ENCODE data around the gene CASP5.

CASP5 gene

GRCh38 chr11:105000797-105001196 is 22.2 kb downstream of the CASP5 start:
- DNase-seq (ENCODE audit: low read depth in 2 of 2) = no peak
- TF ChIP-seq, protein P1, sequence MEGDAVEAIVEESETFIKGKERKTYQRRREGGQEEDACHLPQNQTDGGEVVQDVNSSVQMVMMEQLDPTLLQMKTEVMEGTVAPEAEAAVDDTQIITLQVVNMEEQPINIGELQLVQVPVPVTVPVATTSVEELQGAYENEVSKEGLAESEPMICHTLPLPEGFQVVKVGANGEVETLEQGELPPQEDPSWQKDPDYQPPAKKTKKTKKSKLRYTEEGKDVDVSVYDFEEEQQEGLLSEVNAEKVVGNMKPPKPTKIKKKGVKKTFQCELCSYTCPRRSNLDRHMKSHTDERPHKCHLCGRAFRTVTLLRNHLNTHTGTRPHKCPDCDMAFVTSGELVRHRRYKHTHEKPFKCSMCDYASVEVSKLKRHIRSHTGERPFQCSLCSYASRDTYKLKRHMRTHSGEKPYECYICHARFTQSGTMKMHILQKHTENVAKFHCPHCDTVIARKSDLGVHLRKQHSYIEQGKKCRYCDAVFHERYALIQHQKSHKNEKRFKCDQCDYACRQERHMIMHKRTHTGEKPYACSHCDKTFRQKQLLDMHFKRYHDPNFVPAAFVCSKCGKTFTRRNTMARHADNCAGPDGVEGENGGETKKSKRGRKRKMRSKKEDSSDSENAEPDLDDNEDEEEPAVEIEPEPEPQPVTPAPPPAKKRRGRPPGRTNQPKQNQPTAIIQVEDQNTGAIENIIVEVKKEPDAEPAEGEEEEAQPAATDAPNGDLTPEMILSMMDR (IDR thresholded peaks at IDR 0.05; ENCODE audit: low read depth, low read length) = peak; percentile 47
- no peak overlapping the region for H3K4me3 ChIP-seq (replicated peaks in 1 of 2; ENCODE audit: low read depth in 2 of 2, low read length in 2 of 2)

- DNase-seq (ENCODE audit: low read depth in 2 of 2) = peak in 1 of 2 donors; percentile 20
Observed at GRCh38 chr11:105000167-105000566, 22.8 kb downstream of the CASP5 start.

GRCh38 chr11:104999721-105000120 is 23.2 kb downstream of the CASP5 start:
- TF ChIP-seq, protein P1 (IDR thresholded peaks at IDR 0.05; ENCODE audit: low read depth, low read length) = no peak
- DNase-seq (ENCODE audit: low read depth in 2 of 2) = no peak
- H3K4me3 ChIP-seq (replicated peaks in 1 of 2; ENCODE audit: low read depth in 2 of 2, low read length in 2 of 2) = no peak overlapping the region

More at GRCh38 chr11:105000167-105000566, 22.8 kb downstream of the CASP5 start:
- H3K4me3 ChIP-seq (replicated peaks in 1 of 2; ENCODE audit: low read depth in 2 of 2, low read length in 2 of 2) = no peak overlapping the region
- TF ChIP-seq, protein P1 (IDR thresholded peaks at IDR 0.05; ENCODE audit: low read depth, low read length) = peak; percentile 19

DNA sequence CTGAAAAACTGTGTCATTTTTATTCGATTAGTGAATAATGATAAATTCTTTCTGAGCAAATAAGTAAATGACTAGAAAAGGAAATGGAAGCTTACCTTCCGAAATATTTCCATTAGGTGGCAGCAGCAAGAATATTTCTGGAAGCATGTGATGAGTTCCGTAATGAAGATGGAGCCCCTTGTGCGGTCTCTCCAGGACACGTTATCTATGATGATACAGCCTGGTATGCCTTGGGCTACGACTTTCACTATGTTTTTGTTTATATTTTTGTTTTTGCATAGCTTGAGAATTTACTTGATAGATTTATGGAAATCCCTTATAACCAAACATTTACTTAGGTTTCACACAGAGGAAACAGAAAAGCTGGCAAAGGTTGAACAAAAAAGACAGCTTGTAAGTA is 25.7 kb downstream of the CASP5 start:
- peak; percentile 59 to 75 for DNase-seq (ENCODE audit: low read depth in 2 of 2)
- TF ChIP-seq, protein P1 (IDR thresholded peaks at IDR 0.05; ENCODE audit: low read depth, low read length) = peak; percentile 39
- H3K4me3 ChIP-seq (replicated peaks in 1 of 2; ENCODE audit: low read depth in 2 of 2, low read length in 2 of 2) = no peak overlapping the region

DNA sequence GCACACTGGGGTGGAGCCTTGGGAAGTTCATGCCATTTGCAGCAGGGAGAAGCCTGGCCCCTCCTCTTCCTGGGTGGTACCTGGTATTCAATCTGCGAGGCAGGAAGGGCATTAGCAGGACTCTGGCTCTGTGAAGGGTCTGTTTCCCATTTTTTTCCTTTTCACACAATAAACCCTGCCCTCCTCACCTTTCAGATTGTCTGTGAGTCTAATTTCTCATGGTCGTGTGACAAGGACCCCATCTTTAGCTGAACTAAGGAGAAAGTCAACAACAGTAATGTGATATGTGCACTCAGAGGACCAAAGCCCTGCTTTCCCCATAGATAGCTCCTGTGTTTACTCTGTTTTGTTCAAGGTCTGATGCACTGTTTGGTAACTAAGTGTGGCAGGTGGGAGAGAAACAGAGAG is 28.0 kb downstream of the CASP5 start:
- no peak for DNase-seq (ENCODE audit: low read depth in 2 of 2)
- TF ChIP-seq, protein P1 (IDR thresholded peaks at IDR 0.05; ENCODE audit: low read depth, low read length) = no peak
- no peak overlapping the region for H3K4me3 ChIP-seq (replicated peaks in 1 of 2; ENCODE audit: low read depth in 2 of 2, low read length in 2 of 2)

DNA sequence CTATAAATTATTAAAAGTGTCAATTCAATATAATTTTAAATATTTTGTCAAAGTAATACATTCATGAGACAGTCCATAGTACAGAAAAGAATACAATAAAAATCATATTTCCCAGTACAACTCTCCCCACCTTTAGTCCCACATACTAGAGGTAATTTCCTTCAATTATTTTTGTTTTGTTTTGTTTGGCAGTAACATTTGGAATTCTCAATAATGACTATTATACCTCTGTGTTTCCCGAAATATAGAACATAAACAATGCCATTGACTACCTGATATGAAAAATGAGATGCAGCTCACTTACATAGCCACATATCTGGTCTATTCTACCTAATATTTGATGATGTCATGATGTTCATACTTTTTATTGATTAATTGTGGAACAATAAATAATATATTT is 30.2 kb downstream of the CASP5 start:
- TF ChIP-seq, protein P1 (IDR thresholded peaks at IDR 0.05; ENCODE audit: low read depth, low read length) = no peak
- DNase-seq (ENCODE audit: low read depth in 2 of 2) = no peak
- no peak overlapping the region for H3K4me3 ChIP-seq (replicated peaks in 1 of 2; ENCODE audit: low read depth in 2 of 2, low read length in 2 of 2)

- H3K4me3 ChIP-seq (replicated peaks in 1 of 2; ENCODE audit: low read depth in 2 of 2, low read length in 2 of 2) = no peak overlapping the region
- DNase-seq (ENCODE audit: low read depth in 2 of 2) = no peak
- TF ChIP-seq, protein P1 (IDR thresholded peaks at IDR 0.05; ENCODE audit: low read depth, low read length) = no peak
Observed at GRCh38 chr11:104991994-104992393, 31.0 kb downstream of the CASP5 start.
